HT1080 (cell line): Measurements from ENCODE around the gene C2CD3. TPM values are rescaled to one million over a fixed set of nuclear protein-coding genes. Genes with fewer than 3 reads are reported as not detected.

Experiments
- small RNA-seq: library from RNA; depleted of rRNA; stranded (forward); fragments of <200 nt; gene quantifications from one replicate; pipeline ENCODE3, GENCODE V24; 2014
- total RNA-seq: library from RNA; depleted of rRNA; stranded (reverse); fragments of >200 nt; shearing (Covaris generic); gene quantifications from 2 replicates; pipeline ENCODE4 v1.2.3, GENCODE V29; 2014; rRNA removed

The C2CD3 gene
- total RNA-seq, 1 experiment from 2014 or later = 20.5 TPM

Small RNA genes lying within 50 kb of the gene (small RNA-seq; reads per million reads assigned to genes)
- gene AP002392.1 = not detected

Other genes with a start within 250 kb of the C2CD3 start
- 0.07 and 0.13 TPM in 2 replicates for gene DNAJB13, start 220.0 kb downstream of the C2CD3 start, total RNA-seq
- not detected in 2 replicates for gene UCP2, start 188.2 kb downstream of the C2CD3 start, total RNA-seq
- gene UCP3, start 161.9 kb downstream of the C2CD3 start, total RNA-seq = 0.29 and 0.43 TPM in 2 replicates
- 44.0 and 53.1 TPM in 2 replicates for gene PPME1, start 287 bp upstream of the C2CD3 start, total RNA-seq
- gene P4HA3, start 140.6 kb upstream of the C2CD3 start, total RNA-seq = 0.74 and 1.1 TPM in 2 replicates
- 3.0 and 3.7 TPM in 2 replicates for gene PGM2L1, start 227.4 kb upstream of the C2CD3 start, total RNA-seq